ENCODE data around the gene B4GALT4. TPM values are rescaled to one million over a fixed set of nuclear protein-coding genes. Genes with fewer than 3 reads are reported as not detected.
A peak's percentile ranks its signal among the peaks of the same experiment; 100 is the strongest.
"Not testable (repeated sequence)": the region's sequence is repeated elsewhere in the genome, so short reads cannot be mapped to it uniquely, and the experiment has no call there.

Gene B4GALT4, protein sequence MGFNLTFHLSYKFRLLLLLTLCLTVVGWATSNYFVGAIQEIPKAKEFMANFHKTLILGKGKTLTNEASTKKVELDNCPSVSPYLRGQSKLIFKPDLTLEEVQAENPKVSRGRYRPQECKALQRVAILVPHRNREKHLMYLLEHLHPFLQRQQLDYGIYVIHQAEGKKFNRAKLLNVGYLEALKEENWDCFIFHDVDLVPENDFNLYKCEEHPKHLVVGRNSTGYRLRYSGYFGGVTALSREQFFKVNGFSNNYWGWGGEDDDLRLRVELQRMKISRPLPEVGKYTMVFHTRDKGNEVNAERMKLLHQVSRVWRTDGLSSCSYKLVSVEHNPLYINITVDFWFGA
- total RNA-seq = 10 to 100 TPM; 34.3 to 38.4 TPM

DNA sequence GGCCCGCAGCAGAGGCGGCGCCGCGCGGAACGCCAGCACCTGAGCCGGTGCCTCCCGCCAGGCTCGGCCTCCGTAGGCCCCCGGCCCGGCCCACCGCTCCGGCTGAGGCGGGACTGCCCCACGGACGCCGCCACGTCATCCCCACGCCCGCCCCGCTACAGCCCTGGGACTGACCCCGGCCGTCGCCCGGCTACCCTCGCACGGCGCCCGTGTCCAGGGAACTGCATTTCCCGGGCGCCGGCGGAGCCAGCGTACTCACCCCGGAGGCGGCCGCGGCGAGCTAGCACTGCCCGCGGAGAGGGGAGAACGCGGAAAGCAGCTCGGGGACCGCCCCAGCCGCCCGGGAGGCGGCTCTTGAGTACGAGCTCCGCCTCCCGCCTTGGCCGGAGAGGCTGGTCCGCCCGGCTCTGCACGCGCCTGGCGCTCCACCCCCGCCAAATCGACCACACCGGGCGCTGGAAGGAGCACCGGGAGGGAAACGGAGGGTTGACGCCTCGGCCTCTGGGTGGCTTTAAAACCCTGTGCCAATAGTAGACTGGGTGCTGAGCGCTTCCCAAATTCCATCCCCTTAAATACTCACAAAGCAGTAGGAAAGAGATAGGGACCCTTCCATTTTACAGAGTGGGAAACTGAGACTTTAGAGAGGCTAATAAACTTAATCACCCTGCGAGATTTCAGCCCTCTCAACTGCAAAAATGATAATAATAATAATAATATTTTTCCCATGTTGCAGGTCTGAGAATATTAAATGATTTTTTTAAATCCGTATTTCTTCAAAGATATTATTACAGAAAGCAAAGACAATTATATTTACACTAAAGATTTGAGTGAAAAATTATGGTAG is at the start of gene B4GALT4:
Gene B4GALT4, minus strand, starts transcription at position 288 of the 844 bp plus-strand sequence. CDS start 10,779 bp downstream, outside the sequence.
- ATAC-seq (peak; percentile 93), DNase-seq (ENCODE audit: low spot score) (peak; percentile 92)
- H3K4me1 Mint-ChIP-seq (ENCODE audit: low read depth in 2 of 2) = peaks cover 29 to 38% of the 10 kb centered on the region in 2 donors
- no peaks in the 10 kb centered on the region for H3K9me3 Mint-ChIP-seq
- H3K4me3 Mint-ChIP-seq = peak within 1 kb of the TSS; percentile 100
- H3K36me3 Mint-ChIP-seq = peaks cover 10% of the 10 kb centered on the region
- no peaks in the 10 kb centered on the region for H3K27me3 Mint-ChIP-seq
- H3K27ac Mint-ChIP-seq = peak within 1 kb of the TSS; percentile 97 to 99

DNA sequence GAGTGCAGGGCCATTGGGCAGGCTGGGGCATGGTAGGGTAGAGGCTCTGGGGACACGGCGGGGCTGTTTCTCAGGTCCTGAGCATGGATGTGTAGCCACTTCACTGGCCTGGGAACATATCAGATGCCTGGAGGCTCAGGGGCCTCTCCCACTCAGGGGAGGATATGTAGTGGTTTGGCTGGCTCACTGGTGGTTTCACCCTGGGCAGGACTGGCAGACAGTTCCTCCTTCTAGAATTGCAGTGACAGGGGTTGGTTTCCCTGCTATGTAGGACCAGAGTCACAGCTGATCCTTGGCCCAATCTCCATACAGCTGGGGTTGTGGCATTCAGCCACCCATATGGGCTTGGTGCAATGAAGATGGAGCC is 48.7 kb upstream of the B4GALT4 start:
- H3K36me3 Mint-ChIP-seq = peaks cover 22% of the 10 kb centered on the region
- peaks cover 8% of the 10 kb centered on the region for H3K9me3 Mint-ChIP-seq
- no peak for ATAC-seq
- H3K4me1 Mint-ChIP-seq (ENCODE audit: low read depth in 2 of 2) = peaks cover 19 to 27% of the 10 kb centered on the region in 2 donors
- DNase-seq (ENCODE audit: low spot score) = no peak
- H3K4me3 Mint-ChIP-seq = no peak overlapping the region
- H3K27ac Mint-ChIP-seq = no peak overlapping the region
- H3K27me3 Mint-ChIP-seq = peaks cover 11 to 37% of the 10 kb centered on the region in 2 donors

DNA sequence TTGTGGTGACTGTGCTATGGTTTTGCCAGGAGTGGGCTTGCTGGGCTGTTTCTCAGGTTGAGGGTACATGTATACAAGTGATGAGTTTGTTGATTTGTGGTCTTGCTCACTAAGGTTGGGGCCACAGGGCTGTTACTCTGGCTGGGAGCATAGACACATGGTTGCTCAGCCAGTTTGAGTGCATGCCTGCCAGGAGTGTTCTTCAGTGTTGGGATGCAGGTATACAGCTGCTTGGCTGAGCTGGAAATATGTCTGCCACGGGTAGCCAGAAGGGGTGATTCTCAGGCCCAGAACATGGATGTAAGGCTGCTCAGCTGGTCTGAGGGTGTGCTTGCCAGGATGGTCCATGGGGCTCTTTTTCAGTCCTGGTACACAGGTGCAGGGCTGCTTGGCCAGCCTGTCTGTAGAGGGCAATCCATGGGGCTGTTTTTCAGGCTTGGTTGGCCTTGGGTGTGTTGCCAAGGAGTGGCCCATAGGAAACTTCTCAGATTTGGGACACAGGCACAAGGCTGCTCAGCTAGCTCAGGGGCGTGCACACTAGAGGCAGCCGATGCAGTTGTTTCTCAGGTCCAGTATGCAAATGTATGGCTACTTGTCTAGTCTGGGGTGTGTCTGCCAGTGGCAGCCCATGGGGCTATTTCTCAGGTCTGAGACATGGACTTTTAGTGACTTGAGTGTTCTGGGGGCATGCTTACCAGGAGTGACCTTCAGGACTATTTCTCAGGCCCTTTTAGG is 48.2 kb upstream of the B4GALT4 start:
- no peak overlapping the region for H3K4me3 Mint-ChIP-seq
- peaks cover 25% of the 10 kb centered on the region for H3K36me3 Mint-ChIP-seq

DNA sequence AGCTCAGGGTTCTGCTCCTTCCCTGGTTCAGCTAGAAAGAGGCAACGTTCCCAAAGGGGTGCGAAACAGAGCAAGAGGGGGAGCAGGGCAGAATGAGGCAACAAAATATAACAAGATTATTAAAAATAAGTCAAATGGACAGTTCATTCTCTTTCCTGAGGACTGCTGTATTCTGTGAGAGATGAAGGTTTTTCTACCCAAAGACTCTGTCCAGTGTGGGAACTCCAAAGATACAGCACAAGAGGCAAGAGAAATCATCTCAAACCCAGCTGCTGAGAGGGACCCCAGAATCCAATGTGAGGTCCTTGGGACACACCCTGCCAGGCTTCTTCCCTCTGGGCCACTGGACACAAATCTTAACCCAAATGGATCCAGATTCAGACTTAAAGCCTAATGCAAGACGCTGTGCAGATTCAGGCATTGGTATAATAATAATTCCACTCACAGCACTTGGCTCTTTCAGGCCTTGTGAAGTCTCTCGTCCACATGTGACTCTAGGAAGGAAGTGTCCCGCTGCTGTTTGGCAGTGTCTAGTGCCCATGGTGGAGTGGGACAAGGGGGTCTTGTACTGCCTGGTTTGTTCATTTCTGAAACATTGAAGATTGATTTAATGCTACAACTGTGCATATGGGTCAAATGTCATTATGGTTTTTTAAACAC is 39.0 kb upstream of the B4GALT4 start:
- Mint-ChIP-seq H3K4me3 (no peak overlapping the region), H3K4me1 (ENCODE audit: low read depth in 2 of 2) (peaks cover 0 to 13% of the 10 kb centered on the region in 2 donors), H3K27ac (no peak overlapping the region), H3K9me3 (peaks cover 8% of the 10 kb centered on the region), H3K36me3 (peaks cover 18% of the 10 kb centered on the region), H3K27me3 (no peaks in the 10 kb centered on the region)
- ATAC-seq = no peak
- DNase-seq (ENCODE audit: low spot score) = no peak

More for the DNA sequence above, 48.2 kb upstream of the B4GALT4 start:
- H3K4me1 Mint-ChIP-seq (ENCODE audit: low read depth in 2 of 2) = peaks cover 16 to 23% of the 10 kb centered on the region in 2 donors
- peaks cover 8% of the 10 kb centered on the region for H3K9me3 Mint-ChIP-seq
- peaks cover 11 to 37% of the 10 kb centered on the region in 2 donors for H3K27me3 Mint-ChIP-seq
- ATAC-seq (no peak), DNase-seq (ENCODE audit: low spot score) (no peak)
- no peak overlapping the region for H3K27ac Mint-ChIP-seq

DNA sequence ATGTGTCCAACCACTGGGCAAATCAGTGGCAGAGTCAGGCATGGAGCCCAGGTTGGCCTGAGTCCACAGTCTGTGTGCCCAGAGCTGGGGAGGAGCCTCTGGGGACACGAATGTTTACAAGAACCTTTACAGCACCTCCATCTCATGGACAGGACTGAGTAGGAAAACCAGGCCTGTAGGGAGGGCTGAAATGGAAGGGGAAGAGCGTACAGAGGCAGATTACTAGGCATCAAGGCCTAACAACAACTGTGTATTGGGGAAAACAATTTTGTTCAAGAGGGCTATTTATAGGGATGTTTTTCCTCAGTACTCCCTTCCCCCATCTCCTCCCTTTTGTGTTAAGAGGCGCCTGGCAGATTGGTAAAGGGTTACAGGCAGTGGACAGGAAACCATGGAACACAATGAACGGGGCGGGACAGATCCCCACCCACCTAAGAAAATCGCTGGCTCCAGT is 38.5 kb upstream of the B4GALT4 start:
- Mint-ChIP-seq H3K4me1 (ENCODE audit: low read depth in 2 of 2) (peaks cover 0 to 16% of the 10 kb centered on the region in 2 donors), H3K27me3 (no peaks in the 10 kb centered on the region), H3K9me3 (peaks cover 8% of the 10 kb centered on the region)

DNA sequence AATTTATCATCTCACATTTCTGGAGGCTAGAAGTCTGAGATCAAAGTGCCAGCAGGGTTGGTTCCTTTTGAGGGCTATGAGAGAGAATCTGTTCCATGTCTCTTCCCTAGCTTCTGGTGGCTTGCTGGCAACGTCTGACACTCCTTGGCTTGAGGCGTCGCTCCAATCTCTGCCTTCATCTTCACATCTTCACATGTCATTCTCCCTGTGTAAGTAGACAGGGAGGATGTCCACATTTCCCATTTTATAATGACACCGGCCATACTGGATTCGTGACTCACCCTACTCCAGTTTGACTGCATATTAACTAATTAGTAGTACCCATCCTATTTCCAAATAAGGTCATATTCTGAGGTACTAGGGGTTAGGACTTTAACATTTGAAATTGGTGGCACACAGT is 36.0 kb upstream of the B4GALT4 start:
- peak overlapping the region in 1 of 2 donors; percentile 17 for H3K27ac Mint-ChIP-seq
- peaks cover 0 to 16% of the 10 kb centered on the region in 2 donors for H3K4me1 Mint-ChIP-seq (ENCODE audit: low read depth in 2 of 2)
- no peak for ATAC-seq
- no peak for DNase-seq (ENCODE audit: low spot score)
- peaks cover 3% of the 10 kb centered on the region for H3K36me3 Mint-ChIP-seq
- peaks cover 6 to 7% of the 10 kb centered on the region in 2 donors for H3K27me3 Mint-ChIP-seq
- H3K4me3 Mint-ChIP-seq = no peak overlapping the region
- peaks cover 3% of the 10 kb centered on the region for H3K9me3 Mint-ChIP-seq

More for the DNA sequence above, 38.5 kb upstream of the B4GALT4 start:
- no peak for DNase-seq (ENCODE audit: low spot score)
- no peak for ATAC-seq
- peaks cover 18% of the 10 kb centered on the region for H3K36me3 Mint-ChIP-seq
- no peak overlapping the region for H3K4me3 Mint-ChIP-seq
- peak overlapping the region in 1 of 2 donors; percentile 55 for H3K27ac Mint-ChIP-seq

DNA sequence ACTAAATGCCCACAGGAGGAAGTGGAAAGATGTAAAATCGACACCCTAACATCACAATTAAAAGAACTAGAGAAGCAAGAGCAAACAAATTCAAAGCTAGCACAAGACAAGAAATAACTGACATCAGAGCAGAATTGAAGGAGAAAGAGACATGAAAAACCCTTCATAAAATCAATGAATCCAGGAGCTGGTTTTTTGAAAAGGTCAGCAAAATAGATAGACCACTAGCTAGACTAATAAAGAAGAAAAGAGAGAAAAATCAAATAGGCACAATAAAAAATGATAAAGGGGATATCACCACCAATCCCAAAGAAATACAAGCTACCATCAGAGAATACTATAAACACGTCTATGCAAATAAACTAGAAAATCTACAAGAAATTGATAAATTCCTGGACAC is 29.5 kb upstream of the B4GALT4 start:
- H3K27ac Mint-ChIP-seq; H3K4me1 Mint-ChIP-seq (ENCODE audit: low read depth in 2 of 2); ATAC-seq; H3K9me3 Mint-ChIP-seq; H3K4me3 Mint-ChIP-seq; DNase-seq (ENCODE audit: low spot score): not testable (repeated sequence)
- peaks cover 12% of the 10 kb centered on the region for H3K36me3 Mint-ChIP-seq
- H3K27me3 Mint-ChIP-seq = peaks cover 30 to 38% of the 10 kb centered on the region in 2 donors

DNA sequence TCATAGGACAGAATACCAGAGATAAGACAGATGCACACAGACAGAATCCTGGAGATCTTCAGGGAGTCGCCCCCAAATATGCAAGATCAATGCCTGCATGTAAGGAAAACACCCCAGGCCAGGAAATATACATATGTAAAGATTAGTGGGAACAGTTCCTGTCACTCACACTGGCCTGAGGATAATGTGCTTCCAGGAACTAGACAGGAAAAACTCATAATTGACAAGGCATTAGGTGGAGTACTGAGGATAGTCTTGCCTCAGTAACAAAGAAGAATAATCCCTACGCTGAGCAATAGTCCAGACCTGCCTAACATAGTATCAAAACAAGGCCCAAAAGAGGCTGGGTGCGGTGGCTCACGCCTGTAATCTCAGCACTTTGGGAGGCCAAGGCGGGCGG is 20.4 kb upstream of the B4GALT4 start:
- Mint-ChIP-seq H3K27ac (no peak overlapping the region), H3K4me1 (ENCODE audit: low read depth in 2 of 2) (no peaks in the 10 kb centered on the region), H3K9me3 (no peaks in the 10 kb centered on the region), H3K27me3 (peaks cover 13 to 29% of the 10 kb centered on the region in 2 donors), H3K4me3 (no peak overlapping the region), H3K36me3 (no peaks in the 10 kb centered on the region)
- DNase-seq (ENCODE audit: low spot score) = no peak
- no peak for ATAC-seq

DNA sequence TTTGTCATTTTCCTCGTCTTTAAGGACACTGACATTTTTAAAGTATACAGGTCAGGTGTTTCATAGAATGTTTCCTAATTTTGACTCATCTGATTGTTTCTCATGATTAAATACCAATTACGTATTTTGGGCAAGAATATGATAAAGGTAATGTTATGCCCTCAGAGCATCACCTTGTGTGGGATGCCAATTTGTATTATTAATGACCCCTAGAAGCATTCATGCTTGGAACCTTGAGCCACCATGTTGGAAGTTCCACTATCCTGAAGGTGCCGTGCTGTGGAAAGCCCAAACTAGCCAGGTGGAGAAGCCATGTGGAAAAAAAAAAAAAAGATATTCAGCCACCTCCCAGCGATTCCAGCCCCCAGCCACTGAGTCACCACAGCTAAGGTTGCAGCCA is 19.1 kb upstream of the B4GALT4 start:
- Mint-ChIP-seq H3K4me3 (no peak overlapping the region), H3K27me3 (peaks cover 11 to 29% of the 10 kb centered on the region in 2 donors), H3K9me3 (no peaks in the 10 kb centered on the region), H3K4me1 (ENCODE audit: low read depth in 2 of 2) (no peaks in the 10 kb centered on the region), H3K27ac (no peak overlapping the region), H3K36me3 (no peaks in the 10 kb centered on the region)
- DNase-seq (ENCODE audit: low spot score) = no peak
- ATAC-seq = no peak

DNA sequence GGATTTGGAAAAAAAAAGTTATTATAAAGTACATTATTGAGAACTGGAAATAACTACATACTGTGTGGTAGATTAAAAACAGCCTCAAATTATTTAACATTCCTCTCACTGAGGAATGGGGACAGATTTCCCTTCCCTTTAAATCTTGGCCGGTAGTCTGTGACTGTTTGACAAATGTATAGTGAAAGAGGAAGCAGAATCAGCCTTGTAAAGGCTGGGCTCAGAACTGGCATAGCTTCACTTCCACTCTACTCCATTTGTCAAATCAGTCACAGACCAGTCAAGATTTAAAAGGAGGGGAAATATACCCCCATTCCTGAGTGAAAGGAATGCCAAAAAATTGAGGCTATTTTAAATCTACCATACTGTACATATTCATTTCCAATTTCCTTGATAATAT is 18.2 kb upstream of the B4GALT4 start:
- no peak for ATAC-seq
- Mint-ChIP-seq H3K27ac (no peak overlapping the region), H3K4me3 (no peak overlapping the region), H3K36me3 (no peaks in the 10 kb centered on the region), H3K9me3 (no peaks in the 10 kb centered on the region), H3K27me3 (peaks cover 9 to 26% of the 10 kb centered on the region in 2 donors), H3K4me1 (ENCODE audit: low read depth in 2 of 2) (no peaks in the 10 kb centered on the region)
- DNase-seq (ENCODE audit: low spot score) = no peak

DNA sequence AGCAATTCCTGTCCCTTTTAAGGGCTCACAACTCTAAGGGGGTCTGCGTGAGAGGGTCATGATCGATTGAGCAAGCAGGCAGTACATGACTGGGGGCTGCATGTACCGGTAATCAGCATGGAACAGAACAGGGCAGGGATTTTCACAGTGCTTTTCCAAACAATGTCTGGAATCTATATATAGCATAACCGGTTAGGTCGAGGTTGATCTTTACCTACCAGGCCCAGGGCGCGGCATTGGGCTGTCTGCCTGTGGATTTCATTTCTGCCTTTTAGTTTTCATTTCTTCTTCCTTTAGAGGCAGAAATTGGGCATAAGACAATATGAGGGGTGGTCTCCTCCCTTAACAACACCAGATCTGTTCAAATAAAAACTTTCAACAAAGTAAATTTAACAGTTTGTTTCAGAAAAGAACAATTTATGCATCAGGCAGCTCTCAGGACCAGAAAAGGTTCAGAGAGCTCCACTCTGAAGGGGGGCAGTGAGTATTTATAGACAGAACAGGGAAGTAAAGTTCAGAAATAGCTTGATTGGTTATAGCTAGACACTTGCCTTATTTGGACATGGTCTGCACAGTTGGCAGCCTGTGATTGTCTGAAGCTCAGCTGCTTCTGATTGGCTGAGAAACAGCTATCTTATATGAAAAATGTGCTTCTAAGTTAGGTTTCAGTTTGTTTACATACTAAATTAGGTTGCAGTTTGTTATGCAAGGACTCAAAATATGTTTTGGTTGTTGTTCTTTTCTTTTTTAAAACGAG is 17.2 kb upstream of the B4GALT4 start:
- Mint-ChIP-seq H3K27ac (no peak overlapping the region), H3K36me3 (no peaks in the 10 kb centered on the region), H3K27me3 (peaks cover 5 to 20% of the 10 kb centered on the region in 2 donors), H3K9me3 (no peaks in the 10 kb centered on the region), H3K4me1 (ENCODE audit: low read depth in 2 of 2) (no peaks in the 10 kb centered on the region), H3K4me3 (no peak overlapping the region)
- DNase-seq (ENCODE audit: low spot score) = no peak
- no peak for ATAC-seq

DNA sequence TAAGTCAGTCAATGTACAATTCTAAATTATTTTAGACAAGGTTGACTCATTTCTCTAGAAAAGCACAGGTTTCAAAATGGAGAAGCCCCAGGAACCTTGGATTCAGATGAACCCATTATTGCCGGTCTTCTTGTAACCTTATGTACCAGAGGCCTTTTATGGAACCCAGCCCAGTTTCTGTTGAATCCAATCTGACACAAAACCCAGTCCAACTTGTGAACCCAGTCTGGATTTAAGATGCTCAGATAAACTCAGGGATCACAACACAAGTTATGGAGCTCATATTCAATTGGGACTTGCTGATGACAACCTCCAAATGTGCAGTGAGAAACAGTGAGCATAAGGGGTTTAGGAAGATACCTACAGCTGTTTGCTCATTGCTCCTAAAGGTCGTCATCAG is 16.4 kb upstream of the B4GALT4 start:
- Mint-ChIP-seq H3K27me3 (peaks cover 5 to 19% of the 10 kb centered on the region in 2 donors), H3K4me1 (ENCODE audit: low read depth in 2 of 2) (no peaks in the 10 kb centered on the region), H3K4me3 (no peak overlapping the region), H3K27ac (no peak overlapping the region), H3K9me3 (no peaks in the 10 kb centered on the region), H3K36me3 (no peaks in the 10 kb centered on the region)
- DNase-seq (ENCODE audit: low spot score) = no peak
- ATAC-seq = no peak

All from natural killer cell treated with Interleukin-12 subunit alpha and Interleukin-12 subunit beta and Interleukin-15 and Interleukin-18, amount 100 ng/mL, for 72 hours (primary cell).